ENCODE measurements around the gene CDH24. TPM values are rescaled to one million over a fixed set of nuclear protein-coding genes. Genes with fewer than 3 reads are reported as not detected.

The CDH24 gene
- total and polyA plus RNA-seq, 2 of the 13 experiments (the other 11 are each of a cell fraction or from before 2014, with no cell fraction given), result 0.69 to 0.99 TPM

DNA sequence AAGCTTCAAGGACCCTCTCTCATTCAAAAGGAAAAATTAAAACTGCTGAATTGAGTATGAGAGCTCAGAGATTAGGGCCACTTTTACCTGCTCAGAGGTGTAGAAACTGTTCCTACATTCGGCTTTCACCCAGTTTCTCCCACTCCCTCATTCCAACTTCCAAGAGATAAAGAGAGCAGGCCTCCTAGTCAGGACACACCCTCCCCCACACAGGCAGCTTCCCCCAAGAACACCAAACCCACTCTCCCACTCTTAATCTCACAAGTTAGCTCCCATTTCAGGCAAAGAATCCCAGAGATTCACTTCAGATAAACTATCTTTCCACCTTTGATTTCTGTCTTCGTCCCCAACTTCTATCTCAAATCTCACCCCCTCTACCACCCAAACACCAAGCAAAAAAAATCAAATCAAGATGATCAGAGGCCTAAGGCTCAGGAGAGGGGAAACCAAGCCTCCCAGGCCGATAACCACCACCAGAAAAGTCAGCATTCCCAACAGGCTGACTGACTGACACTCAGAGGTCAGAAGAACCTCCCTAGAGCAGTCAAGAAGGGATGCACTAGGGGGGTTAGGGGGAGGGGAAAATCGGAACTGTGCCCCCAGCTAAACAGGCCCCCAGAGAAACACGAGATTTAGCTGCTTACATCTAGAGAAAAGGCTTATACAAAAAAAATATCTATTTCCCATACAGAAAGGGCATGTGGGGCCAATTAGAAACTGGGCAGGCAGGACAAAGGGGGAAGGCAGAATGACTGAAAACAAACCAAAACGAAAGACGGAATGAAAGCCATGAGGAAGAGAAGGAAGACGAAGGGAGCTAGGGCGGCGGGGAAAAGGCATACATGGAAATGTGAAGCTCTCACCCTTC lies 13.2 kb upstream of the CDH24 start:
- Histone ChIP-seq H3K4me3 (replicated peaks in 1 of 3; ENCODE audit: insufficient read depth in 1 of 3, low read depth in 2 of 3, low read length in 3 of 3) (peak overlapping the region; percentile 85 to 91 (median 86)), H3K4me2 (ENCODE audit: low read depth, low read length) (peak overlapping the region; percentile 97), H3K9ac (ENCODE audit: insufficient read depth, low read depth, low read length) (peak overlapping the region; percentile 89), H3K27me3 (ENCODE audit: control insufficient read depth in 1 of 2, insufficient read depth in 2 of 2, low read length in 2 of 2) (no peaks in the 10 kb centered on the region; a peak in 1 of 5 replicates), H3K79me2 (ENCODE audit: insufficient read depth, low read length) (peaks cover 45% of the 10 kb centered on the region), H3K27ac (ENCODE audit: extremely low read length, insufficient read depth, low read length) (peak overlapping the region; percentile 69), H3K4me1 (ENCODE audit: insufficient read depth, low read length) (peaks cover 42% of the 10 kb centered on the region), H3K9me3 (ENCODE audit: low read length) (no peaks in the 10 kb centered on the region), H3K36me3 (replicated peaks in 1 of 2; ENCODE audit: control insufficient read depth in 1 of 2, insufficient read depth in 2 of 2, low read length in 2 of 2) (peaks cover 44 to 72% of the 10 kb centered on the region in 2 experiments), H4K20me1 (ENCODE audit: insufficient read depth, low read length) (peaks cover 12% of the 10 kb centered on the region), H2AFZ (ENCODE audit: low read length) (no peak overlapping the region)
- DNase-seq (ENCODE audit: low spot score), result no peak
- CTCF ChIA-PET (ENCODE audit: low intra/inter-chr PET ratio, low total read pairs), result interaction anchor here (0.7 to 4.5 kb wide), 8 partner anchors 10 to 230 kb away, joined by 3 to 34 read pairs (median 3); partner anchors contain the start of genes CDH24 and CEBPE
- no TSS peak for BruUV-seq (replicated peaks)
- in situ Hi-C loops (cut with HindIII; ENCODE audit: extremely low pct_ligation_motif_present, low pct_unique_long_range_greater_than_20kb) (no loop called here), intact Hi-C loops (cut with micrococcal nuclease; ENCODE audit: unreplicated experiment) (loop anchor here (1.0 kb wide), 1 partner anchor 24 kb away; no protein-coding TSS in a partner anchor)
- WGBS (ENCODE audit: low lambda C conversion rate), result 17% methylated on average over 10 of the region's 10 CpGs
- POLR2A ChIA-PET, result interaction anchor here (1.0 to 5.6 kb wide), 16 partner anchors 9 to 1076 kb away, joined by 3 to 146 read pairs (median 9); partner anchors contain the start of genes ACIN1, AJUBA, C14orf119 and HAUS4
- no peak for ATAC-seq
- no peak for FAIRE-seq
- TF ChIP-seq FUBP1 (CRISPR knock-in tag; IDR thresholded peaks at IDR 0.05; ENCODE audit: borderline replicate concordance), result no peak
- no peak for TF ChIP-seq TGIF2 (CRISPR knock-in tag; IDR thresholded peaks at IDR 0.05)
- TF ChIP-seq PATZ1 (CRISPR knock-in tag; IDR thresholded peaks at IDR 0.05), result peak; percentile 71
- no peak for TF ChIP-seq ZNF841 (CRISPR knock-in tag; IDR thresholded peaks at IDR 0.05; ENCODE audit: borderline replicate concordance)
- TF ChIP-seq HOXD1 (CRISPR knock-in tag; IDR thresholded peaks at IDR 0.05), result no peak
- TF ChIP-seq RBM39 (IDR thresholded peaks at IDR 0.05; ENCODE audit: low read depth, low read length, poor library complexity, severe bottlenecking), result no peak
- TF ChIP-seq PCBP2 (optimal IDR thresholded peaks at IDR 0.05; ENCODE audit: low read depth, low read length, poor library complexity, severe bottlenecking), result peak; percentile 93
- peak; percentile 6 for TF ChIP-seq ZNF407 (CRISPR knock-in tag; IDR thresholded peaks at IDR 0.05; ENCODE audit: not compliant biosample characterization)
- TF ChIP-seq SP5 (CRISPR knock-in tag; IDR thresholded peaks at IDR 0.05; ENCODE audit: borderline replicate concordance, low read depth), result 0 out of 2 replicates have a peak, but pooled peaks have one; percentile 10
- no peak for TF ChIP-seq NFRKB (IDR thresholded peaks at IDR 0.05)
